ENCODE measurements around the gene SIAH2. TPM values are rescaled to one million over a fixed set of nuclear protein-coding genes. Genes with fewer than 3 reads are reported as not detected.

Gene SIAH2
- polyA plus RNA-seq, 3 donors, result 24.6 to 43.5 (median 28.2) TPM

DNA sequence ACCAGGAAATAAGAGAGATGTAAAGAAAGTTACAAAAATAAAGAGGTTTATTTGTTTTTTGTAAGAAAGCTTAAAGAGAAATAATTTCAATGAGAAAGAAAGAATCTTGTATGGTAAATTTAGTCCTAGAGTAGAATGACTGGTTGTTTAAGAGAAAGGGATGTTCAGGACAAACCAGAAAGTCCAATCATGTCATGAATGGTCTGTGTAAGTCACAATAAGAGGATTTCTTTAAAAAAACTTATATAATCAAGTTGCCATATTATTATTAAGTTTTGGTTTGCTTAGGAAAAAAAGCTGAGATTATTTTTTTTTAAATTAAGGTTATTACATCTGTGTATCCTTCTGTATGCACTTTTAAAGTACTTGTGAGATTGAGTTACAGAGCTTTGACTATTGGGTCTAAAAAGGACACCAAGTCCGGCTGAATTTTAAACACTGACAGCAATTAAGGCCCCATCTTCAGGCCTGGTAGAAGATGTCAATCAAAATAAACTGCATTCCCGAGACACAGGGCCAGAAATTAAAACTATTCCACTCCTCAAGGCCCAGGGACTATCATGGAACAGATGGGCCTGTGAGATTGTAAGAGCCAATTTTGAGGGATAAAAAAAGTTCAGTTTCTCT is 71.4 kb downstream of the SIAH2 start:
- Mint-ChIP-seq H3K27me3 (ENCODE audit: low read depth in 3 of 3) (peaks cover 0 to 1% (median 1%) of the 10 kb centered on the region in 3 donors), H3K36me3 (no peaks in the 10 kb centered on the region), H3K4me3 (no peak overlapping the region), H3K27ac (no peak overlapping the region), H3K9me3 (peaks cover 2 to 19% (median 7%) of the 10 kb centered on the region in 7 donors), H3K4me1 (no peaks in the 10 kb centered on the region)
- Histone ChIP-seq H3K4me1 (ENCODE audit: control insufficient read depth in 1 of 2, insufficient read depth in 2 of 2, low read length in 2 of 2) (no peaks in the 10 kb centered on the region), H3K79me2 (ENCODE audit: insufficient read depth, low read length) (no peaks in the 10 kb centered on the region), H3K4me3 (replicated peaks in 1 of 3; ENCODE audit: low read depth in 2 of 3, low read length in 3 of 3) (no peak overlapping the region), H3K9ac (ENCODE audit: insufficient read depth, low read length, poor library complexity, severe bottlenecking) (no peak overlapping the region), H3K36me3 (replicated peaks in 1 of 2; ENCODE audit: control insufficient read depth in 1 of 2, insufficient read depth in 2 of 2, low read length in 2 of 2) (no peaks in the 10 kb centered on the region), H3K9me3 (replicated peaks in 1 of 2; ENCODE audit: control insufficient read depth in 1 of 2, insufficient read depth in 1 of 2, low read length in 2 of 2) (peaks cover 3 to 13% of the 10 kb centered on the region in 2 donors), H3K27me3 (ENCODE audit: control insufficient read depth in 2 of 2, insufficient read depth in 2 of 2, low read length in 2 of 2) (no peaks in the 10 kb centered on the region), H4K20me1 (ENCODE audit: insufficient read depth, low read length) (no peaks in the 10 kb centered on the region), H2AFZ (ENCODE audit: insufficient read depth, low read depth, low read length, poor library complexity, severe bottlenecking) (no peak overlapping the region), H3K27ac (ENCODE audit: low read depth in 1 of 2, low read length in 2 of 2) (no peak overlapping the region), H3K4me2 (replicated peaks; ENCODE audit: extremely low read depth, low read length, poor library complexity, severe bottlenecking) (no peak overlapping the region)
- DNase-seq, result no peak
- TF ChIP-seq, protein P1, sequence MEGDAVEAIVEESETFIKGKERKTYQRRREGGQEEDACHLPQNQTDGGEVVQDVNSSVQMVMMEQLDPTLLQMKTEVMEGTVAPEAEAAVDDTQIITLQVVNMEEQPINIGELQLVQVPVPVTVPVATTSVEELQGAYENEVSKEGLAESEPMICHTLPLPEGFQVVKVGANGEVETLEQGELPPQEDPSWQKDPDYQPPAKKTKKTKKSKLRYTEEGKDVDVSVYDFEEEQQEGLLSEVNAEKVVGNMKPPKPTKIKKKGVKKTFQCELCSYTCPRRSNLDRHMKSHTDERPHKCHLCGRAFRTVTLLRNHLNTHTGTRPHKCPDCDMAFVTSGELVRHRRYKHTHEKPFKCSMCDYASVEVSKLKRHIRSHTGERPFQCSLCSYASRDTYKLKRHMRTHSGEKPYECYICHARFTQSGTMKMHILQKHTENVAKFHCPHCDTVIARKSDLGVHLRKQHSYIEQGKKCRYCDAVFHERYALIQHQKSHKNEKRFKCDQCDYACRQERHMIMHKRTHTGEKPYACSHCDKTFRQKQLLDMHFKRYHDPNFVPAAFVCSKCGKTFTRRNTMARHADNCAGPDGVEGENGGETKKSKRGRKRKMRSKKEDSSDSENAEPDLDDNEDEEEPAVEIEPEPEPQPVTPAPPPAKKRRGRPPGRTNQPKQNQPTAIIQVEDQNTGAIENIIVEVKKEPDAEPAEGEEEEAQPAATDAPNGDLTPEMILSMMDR (IDR thresholded peaks at IDR 0.05), result no peak
- no CpG with 5 or more reads among the region's 2 CpGs for WGBS (ENCODE audit: insufficient coverage)
- intact Hi-C loops (cut with micrococcal nuclease), result no loop called here

Other genes with a start within 250 kb of the SIAH2 start
- gene SERP1, start 216.7 kb downstream of the SIAH2 start, polyA plus RNA-seq, result 100 to 1,000 TPM; 178 to 226 (median 220) TPM
- gene EIF2A, start 216.4 kb downstream of the SIAH2 start, polyA plus RNA-seq, result 10 to 100 TPM; 48.5 to 88.7 (median 50.8) TPM
- gene SELENOT, start 159.8 kb downstream of the SIAH2 start, polyA plus RNA-seq, result 100 to 1,000 TPM; 210 to 549 (median 492) TPM
- gene ERICH6, start 59.2 kb downstream of the SIAH2 start, polyA plus RNA-seq, result under 1 TPM in 1 of 3 donors, not detected in 2; 0.04 TPM
- not detected for gene MINDY4B, start 142.3 kb upstream of the SIAH2 start, polyA plus RNA-seq
- not detected for gene CLRN1, start 209.6 kb upstream of the SIAH2 start, polyA plus RNA-seq

Measured in CD14-positive monocyte (primary cell).